GM21786 (cell line): ENCODE data around the gene AGBL3.
"Not testable (repeated sequence)": the region's sequence is repeated elsewhere in the genome, so short reads cannot be mapped to it uniquely, and the experiment has no call there.

ENCODE experiments used
- ATAC-seq: cut with Tn5 transposase; IDR thresholded peaks from one replicate; pipeline ENCODE4 v1.9.1; 2021; ENCODE audit not compliant: unreplicated experiment

The AGBL3 gene

GRCh38 chr7:134963036-134963435 is 23.3 kb upstream of the AGBL3 start:
- ATAC-seq, result no peak

DNA sequence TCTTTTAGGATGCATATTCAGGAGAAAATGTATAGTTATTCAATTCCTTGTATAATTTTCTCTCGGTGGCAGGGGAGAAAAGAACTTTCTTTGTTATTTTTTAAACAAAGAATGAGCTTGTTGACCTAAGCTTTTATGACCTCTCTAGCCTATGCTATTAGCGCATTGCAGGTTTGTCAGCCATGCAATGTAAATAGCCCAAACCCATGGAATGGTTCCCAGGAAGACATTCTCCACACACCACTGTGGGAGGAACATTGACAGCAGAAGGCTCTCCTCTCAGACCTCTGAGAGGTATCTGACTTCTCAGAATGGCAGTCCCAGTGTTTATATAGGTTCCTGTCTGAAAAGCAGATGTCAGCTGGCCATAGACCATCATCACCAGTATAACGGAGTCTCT is 19.6 kb upstream of the AGBL3 start:
- ATAC-seq, result no peak

- no peak for ATAC-seq
Observed at GRCh38 chr7:134968110-134968509, 18.2 kb upstream of the AGBL3 start.

- not testable (repeated sequence) for ATAC-seq
Observed at GRCh38 chr7:134981645-134982044, 4.7 kb upstream of the AGBL3 start.

DNA sequence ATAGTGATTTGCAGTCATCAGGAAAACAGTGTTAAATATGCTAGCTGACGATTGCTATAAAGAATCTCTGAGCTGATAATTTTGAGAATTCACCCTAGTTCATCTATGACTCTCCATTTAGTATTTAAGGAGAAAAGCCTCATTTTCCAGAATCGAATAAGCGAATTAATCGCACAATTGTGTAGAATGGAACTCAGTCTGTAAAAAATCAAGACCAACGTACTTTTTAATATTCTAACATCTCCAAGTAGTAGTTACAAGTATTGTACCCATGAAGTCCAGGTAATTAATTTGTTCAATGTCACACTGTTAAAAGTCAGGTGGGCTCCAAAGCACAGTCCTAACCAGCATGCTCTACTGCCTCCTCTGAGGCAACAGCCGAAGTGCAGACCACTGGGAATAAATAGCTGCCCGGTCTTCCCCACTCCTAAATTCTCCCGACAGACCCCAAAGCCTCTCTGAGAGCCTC is 380 bp upstream of the AGBL3 start:
- peak; percentile 36 for ATAC-seq

- ATAC-seq, result no peak
Observed at GRCh38 chr7:134988161-134988560, 1.9 kb downstream of the AGBL3 start.

- ATAC-seq, result no peak
Observed at GRCh38 chr7:134991469-134992339, 5.4 kb downstream of the AGBL3 start.

DNA sequence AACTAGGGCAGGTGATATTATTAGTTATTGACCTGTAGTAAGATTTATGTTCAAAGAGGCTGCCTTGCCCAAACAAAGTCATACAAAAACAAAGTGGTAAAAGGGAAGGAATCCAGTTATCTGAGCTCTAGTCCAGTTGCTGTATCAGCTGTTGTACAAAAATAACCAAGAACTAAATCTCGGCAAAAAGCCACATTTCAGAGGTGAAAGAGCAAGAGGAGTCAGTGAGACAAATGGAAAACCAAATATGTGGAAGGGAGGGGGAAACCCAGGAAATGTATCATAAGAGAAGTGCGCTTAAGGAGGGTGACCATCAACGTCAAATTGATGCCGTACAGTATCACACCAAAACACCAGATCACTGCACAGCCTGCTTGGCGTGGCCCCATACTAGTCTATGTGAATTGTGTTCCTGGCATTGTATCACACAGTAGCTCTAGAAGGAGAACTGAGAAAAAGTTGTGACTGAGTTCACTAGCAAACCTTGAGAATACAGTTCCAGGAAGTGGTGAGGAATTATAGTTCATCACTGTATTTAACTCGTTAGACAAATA is 6.4 kb downstream of the AGBL3 start:
- ATAC-seq, result peak; percentile 66

- ATAC-seq, result no peak
Observed at GRCh38 chr7:134993877-134994456, 7.7 kb downstream of the AGBL3 start.

DNA sequence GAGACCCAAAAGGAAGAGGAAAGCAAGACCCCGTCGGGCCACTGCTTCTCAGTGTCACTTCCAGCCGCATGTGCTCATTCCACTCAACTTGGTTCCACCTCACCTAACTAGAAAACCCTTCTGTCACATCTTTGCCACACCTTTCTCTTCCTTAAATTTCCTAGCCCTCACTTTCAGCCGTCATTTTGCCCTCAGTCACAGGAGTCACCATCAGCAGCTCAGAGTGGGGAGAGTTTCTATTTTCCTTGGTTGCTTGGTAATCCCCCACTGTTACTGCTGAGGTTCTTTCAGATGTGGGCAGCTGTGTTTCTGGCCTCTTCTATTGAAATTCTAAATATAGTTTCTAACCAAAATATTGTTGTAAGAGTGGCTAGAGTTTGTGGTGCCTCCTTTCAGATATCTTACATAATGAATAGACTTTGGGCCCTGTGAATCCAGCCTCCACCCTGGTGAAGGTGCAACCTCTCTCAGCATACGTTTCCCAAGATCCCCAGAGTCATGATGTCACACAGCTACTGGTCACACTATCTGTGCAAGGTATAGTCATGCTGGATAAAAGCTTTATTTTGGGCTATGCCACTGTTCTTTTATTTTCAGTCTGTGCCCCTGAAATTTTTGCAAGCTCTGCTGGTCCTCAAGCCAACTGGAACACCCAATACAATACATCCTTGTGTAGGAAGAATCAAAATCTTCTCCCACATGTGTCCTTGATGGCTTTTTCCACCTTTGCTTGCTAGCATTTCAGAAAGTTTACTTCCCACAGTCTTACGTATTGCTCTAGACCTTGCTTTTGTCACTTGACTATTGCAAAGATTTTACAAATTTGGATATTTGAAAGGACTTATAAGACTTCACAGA is 9.2 kb downstream of the AGBL3 start:
- peak; percentile 42 for ATAC-seq

DNA sequence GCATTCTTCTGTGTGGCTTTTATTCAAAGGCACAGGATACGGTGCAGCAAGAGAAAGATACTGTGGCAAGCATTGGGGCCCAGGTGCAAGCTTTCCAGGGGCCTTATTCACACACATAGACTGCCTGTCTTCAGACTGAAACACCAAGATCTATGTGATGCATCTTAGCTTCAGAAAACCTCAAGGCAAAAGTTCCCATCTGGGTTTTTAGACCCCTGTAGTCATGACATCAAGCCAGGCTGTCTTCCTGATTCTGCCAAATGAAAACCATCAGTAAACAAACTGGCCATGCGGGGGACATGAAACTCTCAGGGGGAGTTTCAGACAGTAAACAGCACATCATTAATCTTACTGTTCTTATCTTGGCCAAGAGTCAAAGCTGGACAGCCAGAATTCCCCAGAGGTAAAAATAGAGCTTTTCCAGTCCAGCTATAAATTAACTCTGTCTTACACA is 9.8 kb downstream of the AGBL3 start:
- peak; percentile 45 for ATAC-seq

DNA sequence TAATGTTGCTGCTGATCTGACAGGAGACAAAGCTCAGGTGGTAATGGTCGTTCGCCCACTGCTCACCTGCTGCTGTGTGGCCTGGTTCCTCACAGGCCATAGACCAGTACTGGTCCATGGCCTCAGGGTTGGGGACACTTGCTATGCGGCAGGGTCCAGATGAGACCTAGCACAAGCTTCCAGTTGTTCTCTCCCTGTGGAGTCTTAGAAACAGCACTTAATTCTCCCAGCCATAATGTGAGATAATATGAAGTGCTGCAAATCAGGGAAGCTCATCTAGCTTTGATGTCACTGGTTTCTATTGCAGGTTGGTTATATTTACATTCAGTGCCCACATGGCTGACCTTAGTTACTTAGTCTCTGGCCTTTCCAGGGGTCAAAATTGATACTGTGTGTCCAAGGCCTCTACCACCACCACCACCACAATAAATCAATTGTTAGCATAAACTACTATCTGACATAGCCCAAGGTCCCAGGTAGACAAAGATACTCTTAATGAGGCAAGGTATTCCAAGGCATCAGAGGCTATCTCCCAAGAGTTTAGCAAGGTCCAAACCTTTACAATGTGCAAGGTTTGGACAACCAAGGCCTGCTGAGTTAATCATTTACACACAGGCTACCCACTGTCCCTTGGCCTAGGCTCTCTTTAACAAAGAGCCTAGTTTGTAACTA is 11.0 kb downstream of the AGBL3 start:
- ATAC-seq, result no peak

DNA sequence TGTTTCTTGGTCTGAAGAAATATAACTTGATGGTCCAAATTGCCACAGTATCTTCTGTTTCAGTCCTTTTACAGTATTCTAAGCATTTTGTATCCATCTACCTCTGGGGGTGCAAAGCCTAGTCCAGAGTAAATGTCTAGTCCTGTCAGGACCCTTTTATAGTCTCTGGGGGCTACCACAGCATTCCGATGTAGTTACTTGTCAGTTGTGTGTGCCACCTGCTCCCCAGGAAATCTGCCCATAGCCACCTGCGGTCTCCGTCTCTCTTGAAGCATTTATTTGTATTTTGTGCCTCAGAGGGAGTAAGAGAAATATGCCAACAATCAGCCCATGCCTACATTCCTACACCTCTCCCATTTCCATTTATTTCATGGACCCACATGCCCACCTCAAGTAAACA is 12.8 kb downstream of the AGBL3 start:
- no peak for ATAC-seq

- ATAC-seq, result no peak
Observed at GRCh38 chr7:135001390-135002165, 15.3 kb downstream of the AGBL3 start.

DNA sequence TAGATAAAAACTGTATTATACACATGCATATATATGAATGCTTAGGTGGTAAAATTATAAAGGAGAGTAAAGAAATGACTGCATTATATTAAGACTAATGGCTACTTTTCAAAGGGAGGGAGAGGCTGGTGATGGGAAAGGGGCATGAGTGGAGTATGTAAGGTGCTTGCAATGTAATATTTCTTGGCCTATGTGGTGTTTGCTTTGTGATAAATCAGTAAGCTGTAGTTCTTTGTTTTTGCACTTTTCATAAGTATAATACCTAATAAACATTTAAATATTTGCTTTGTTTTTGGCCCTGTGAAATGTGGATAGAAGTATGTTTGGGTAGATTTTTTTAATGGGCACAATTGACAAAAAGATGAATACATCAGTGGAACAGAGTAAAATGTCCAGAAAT is 25.9 kb downstream of the AGBL3 start:
- no peak for ATAC-seq

DNA sequence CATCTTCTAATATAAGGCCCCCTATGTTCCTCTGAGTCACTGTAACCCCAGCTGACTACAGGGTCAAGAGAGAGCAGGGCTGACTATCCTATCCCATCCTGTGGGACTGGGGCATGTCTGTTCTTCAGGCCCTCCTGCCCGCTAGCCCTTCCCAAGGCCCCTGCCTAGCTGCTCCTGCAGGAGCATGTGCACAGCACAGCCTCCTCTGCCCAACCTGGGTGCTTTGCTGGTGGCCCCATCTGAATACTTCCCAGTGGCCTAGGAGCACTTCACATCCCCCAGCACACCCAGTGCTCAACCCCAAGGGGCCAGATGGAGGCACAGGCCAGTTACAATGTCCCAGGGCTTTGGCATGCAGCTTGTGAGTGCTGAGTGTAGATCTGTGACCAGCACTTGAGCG is 37.3 kb downstream of the AGBL3 start:
- ATAC-seq, result no peak

DNA sequence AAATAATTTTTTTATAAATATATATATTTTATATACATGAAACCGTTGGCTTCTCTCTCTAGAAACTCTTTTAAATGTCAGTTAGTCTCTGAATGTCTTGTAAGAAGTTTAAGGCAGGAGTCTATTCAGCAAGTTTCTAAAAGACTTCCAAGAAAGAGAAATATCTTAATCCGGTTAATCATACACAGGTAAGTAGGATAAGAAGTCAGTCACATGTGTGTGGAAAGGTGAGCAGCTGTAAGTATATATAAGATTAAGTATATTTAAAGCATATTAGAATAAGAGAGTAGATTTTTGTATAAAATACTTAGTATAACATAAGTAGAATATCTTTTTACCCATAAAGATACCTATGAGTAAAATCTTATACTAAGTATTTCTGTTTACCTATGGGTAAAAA is 48.9 kb downstream of the AGBL3 start:
- ATAC-seq, result no peak

- ATAC-seq, result not testable (repeated sequence)
Observed at GRCh38 chr7:135067017-135067416, 80.7 kb downstream of the AGBL3 start.

- no peak for ATAC-seq
Observed at GRCh38 chr7:135074096-135074495, 87.8 kb downstream of the AGBL3 start.

- ATAC-seq, result no peak
Observed at GRCh38 chr7:135074531-135074930, 88.2 kb downstream of the AGBL3 start.
